HCT116 (cell line): ENCODE results near the gene ALDOC.

Source experiments
- CEBPB ChIP-seq: IDR thresholded peaks from 2 replicates; pipeline ENCODE4 v1.6.1; 2012; ENCODE audit warnings: low read depth
- EZH2 ChIP-seq: fragments of 200-600 bp; sonication (generic); IDR thresholded peaks from 2 replicates; pipeline ENCODE4 v1.6.1; 2017; ENCODE audit warnings: antibody characterized with exemption, mixed run types
- JUND ChIP-seq: IDR thresholded peaks from 2 replicates; pipeline ENCODE4 v1.6.1; 2012
- POLR2A ChIP-seq: IDR thresholded peaks from 2 replicates; pipeline ENCODE4 v1.7.0; 2011; ENCODE audit warnings: borderline replicate concordance; ENCODE audit not compliant: insufficient read depth, insufficient read length; ENCODE audit errors: extremely low read depth
- POLR2AphosphoS5 ChIP-seq: IDR thresholded peaks from 2 replicates; pipeline ENCODE4 v1.6.1; 2011; ENCODE audit warnings: mild to moderate bottlenecking, low read depth, low read length, moderate library complexity
- RAD21 ChIP-seq: IDR thresholded peaks from 2 replicates; pipeline ENCODE4 v1.6.1; 2012; ENCODE audit warnings: low read depth, mild to moderate bottlenecking
- SRF ChIP-seq: IDR thresholded peaks from 2 replicates; pipeline ENCODE4 v1.6.1; 2012; ENCODE audit warnings: low read depth
- TCF7L2 ChIP-seq: IDR thresholded peaks from 2 replicates; pipeline ENCODE4 v1.7.0; 2011; ENCODE audit warnings: borderline replicate concordance, inconsistent platforms; ENCODE audit not compliant: insufficient read depth, insufficient read length; ENCODE audit errors: extremely low read depth
- YY1 ChIP-seq: IDR thresholded peaks from 2 replicates; pipeline ENCODE4 v1.6.1; 2011; ENCODE audit warnings: low read length, low read depth, moderate library complexity, mild to moderate bottlenecking; ENCODE audit not compliant: insufficient replicate concordance; ENCODE audit errors: extremely low read depth
- TF ChIP-seq, protein P1 (sequence below), 3 experiments: fragments of 200-600 bp in 1 of 3; sonication (generic) in 1 of 3; IDR thresholded peaks in 2 of 3; conservative IDR thresholded peaks in 1 of 3; 2 replicates each; pipeline ENCODE4 v1.5.1; 2012 to 2017; ENCODE audit warnings: low read depth in 2 of 3, low read length in 2 of 3, antibody characterized with exemption in 1 of 3, borderline replicate concordance in 1 of 3, control low read depth in 1 of 3, mild to moderate bottlenecking in 1 of 3, mixed read lengths in 1 of 3, mixed run types in 1 of 3, moderate library complexity in 1 of 3; ENCODE audit not compliant: insufficient read depth in 1 of 3
- TF ChIP-seq, protein P2 (sequence below): IDR thresholded peaks from 2 replicates; pipeline ENCODE4 v1.6.1; 2012; ENCODE audit warnings: low read depth

DNA sequence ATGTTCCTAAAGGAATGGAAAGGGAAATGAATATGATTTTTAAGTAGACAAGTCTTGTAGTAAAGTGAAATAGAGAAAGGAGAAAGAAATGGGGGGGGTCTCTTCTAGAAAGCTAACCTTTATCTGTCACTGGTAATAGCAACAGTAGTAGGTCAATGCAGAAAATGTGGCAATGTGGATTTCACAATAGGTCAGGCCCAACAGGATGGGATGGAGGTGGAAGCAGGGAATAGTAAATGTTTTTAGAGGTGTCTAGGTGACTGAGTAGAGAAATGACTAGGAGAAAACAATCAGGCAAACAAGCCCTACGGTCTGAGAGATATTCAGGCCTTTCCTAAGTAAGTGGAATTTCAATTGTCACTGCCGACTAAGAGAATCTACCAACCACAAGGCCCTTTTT, 43.3 kb upstream of the ALDOC start:
- no peak for TF ChIP-seq JUND
- no peak for TF ChIP-seq YY1
- no peak for TF ChIP-seq RAD21
- TF ChIP-seq POLR2A = no peak
- TF ChIP-seq CEBPB = no peak
- no peak for TF ChIP-seq SRF
- TF ChIP-seq, protein P1, sequence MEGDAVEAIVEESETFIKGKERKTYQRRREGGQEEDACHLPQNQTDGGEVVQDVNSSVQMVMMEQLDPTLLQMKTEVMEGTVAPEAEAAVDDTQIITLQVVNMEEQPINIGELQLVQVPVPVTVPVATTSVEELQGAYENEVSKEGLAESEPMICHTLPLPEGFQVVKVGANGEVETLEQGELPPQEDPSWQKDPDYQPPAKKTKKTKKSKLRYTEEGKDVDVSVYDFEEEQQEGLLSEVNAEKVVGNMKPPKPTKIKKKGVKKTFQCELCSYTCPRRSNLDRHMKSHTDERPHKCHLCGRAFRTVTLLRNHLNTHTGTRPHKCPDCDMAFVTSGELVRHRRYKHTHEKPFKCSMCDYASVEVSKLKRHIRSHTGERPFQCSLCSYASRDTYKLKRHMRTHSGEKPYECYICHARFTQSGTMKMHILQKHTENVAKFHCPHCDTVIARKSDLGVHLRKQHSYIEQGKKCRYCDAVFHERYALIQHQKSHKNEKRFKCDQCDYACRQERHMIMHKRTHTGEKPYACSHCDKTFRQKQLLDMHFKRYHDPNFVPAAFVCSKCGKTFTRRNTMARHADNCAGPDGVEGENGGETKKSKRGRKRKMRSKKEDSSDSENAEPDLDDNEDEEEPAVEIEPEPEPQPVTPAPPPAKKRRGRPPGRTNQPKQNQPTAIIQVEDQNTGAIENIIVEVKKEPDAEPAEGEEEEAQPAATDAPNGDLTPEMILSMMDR (IDR thresholded peaks at IDR 0.05 in 2 of 3, conservative IDR thresholded peaks at IDR 0.05 in 1 of 3; ENCODE audit: borderline replicate concordance in 1 of 3, insufficient read depth in 1 of 3, low read depth in 2 of 3, low read length in 2 of 3) = no peak
- no peak for TF ChIP-seq EZH2
- TF ChIP-seq, protein P2, sequence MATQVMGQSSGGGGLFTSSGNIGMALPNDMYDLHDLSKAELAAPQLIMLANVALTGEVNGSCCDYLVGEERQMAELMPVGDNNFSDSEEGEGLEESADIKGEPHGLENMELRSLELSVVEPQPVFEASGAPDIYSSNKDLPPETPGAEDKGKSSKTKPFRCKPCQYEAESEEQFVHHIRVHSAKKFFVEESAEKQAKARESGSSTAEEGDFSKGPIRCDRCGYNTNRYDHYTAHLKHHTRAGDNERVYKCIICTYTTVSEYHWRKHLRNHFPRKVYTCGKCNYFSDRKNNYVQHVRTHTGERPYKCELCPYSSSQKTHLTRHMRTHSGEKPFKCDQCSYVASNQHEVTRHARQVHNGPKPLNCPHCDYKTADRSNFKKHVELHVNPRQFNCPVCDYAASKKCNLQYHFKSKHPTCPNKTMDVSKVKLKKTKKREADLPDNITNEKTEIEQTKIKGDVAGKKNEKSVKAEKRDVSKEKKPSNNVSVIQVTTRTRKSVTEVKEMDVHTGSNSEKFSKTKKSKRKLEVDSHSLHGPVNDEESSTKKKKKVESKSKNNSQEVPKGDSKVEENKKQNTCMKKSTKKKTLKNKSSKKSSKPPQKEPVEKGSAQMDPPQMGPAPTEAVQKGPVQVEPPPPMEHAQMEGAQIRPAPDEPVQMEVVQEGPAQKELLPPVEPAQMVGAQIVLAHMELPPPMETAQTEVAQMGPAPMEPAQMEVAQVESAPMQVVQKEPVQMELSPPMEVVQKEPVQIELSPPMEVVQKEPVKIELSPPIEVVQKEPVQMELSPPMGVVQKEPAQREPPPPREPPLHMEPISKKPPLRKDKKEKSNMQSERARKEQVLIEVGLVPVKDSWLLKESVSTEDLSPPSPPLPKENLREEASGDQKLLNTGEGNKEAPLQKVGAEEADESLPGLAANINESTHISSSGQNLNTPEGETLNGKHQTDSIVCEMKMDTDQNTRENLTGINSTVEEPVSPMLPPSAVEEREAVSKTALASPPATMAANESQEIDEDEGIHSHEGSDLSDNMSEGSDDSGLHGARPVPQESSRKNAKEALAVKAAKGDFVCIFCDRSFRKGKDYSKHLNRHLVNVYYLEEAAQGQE = no peak
- no peak for TF ChIP-seq TCF7L2
- no peak for TF ChIP-seq POLR2AphosphoS5
